Measurements from ENCODE around the gene DPP7. TPM values are rescaled to one million over a fixed set of nuclear protein-coding genes. Genes with fewer than 3 reads are reported as not detected.
A peak's percentile ranks its signal among the peaks of the same experiment; 100 is the strongest.
"Not testable (repeated sequence)": the region's sequence is repeated elsewhere in the genome, so short reads cannot be mapped to it uniquely, and the experiment has no call there.

The DPP7 gene
- total and polyA plus RNA-seq, 2 experiments from 2014 or later: 19.7 to 26.8 TPM

- not testable (repeated sequence) for H3K4me3 Mint-ChIP-seq; H3K79me2 ChIP-seq (replicated peaks; ENCODE audit: insufficient read depth); H3K4me1 Mint-ChIP-seq; H3K4me2 ChIP-seq; ATAC-seq; H3K4me1 ChIP-seq (ENCODE audit: insufficient read depth); H3K9me2 ChIP-seq (ENCODE audit: insufficient read depth); H2AFZ ChIP-seq; H3K9me3 Mint-ChIP-seq; H3K27me3 Mint-ChIP-seq (ENCODE audit: insufficient read depth, low read depth, poor library complexity); H3K27me3 ChIP-seq (ENCODE audit: insufficient read depth); H4K20me1 ChIP-seq (replicated peaks; ENCODE audit: insufficient read depth); H3K27ac ChIP-seq (ENCODE audit: low read depth); H3K27ac Mint-ChIP-seq; H3K4me3 ChIP-seq; DNase-seq (ENCODE audit: low spot score); H3K36me3 ChIP-seq (ENCODE audit: insufficient read depth); H3K36me3 Mint-ChIP-seq (ENCODE audit: low read depth); H3F3A ChIP-seq (replicated peaks; ENCODE audit: low read depth)
Observed at GRCh38 chr9:137122796-137123467, 8.4 kb upstream of the DPP7 start.

- H3K27ac Mint-ChIP-seq; H3K27ac ChIP-seq (ENCODE audit: low read depth); H3K4me2 ChIP-seq; H3F3A ChIP-seq (replicated peaks; ENCODE audit: low read depth); H3K27me3 ChIP-seq (ENCODE audit: insufficient read depth); H3K79me2 ChIP-seq (replicated peaks; ENCODE audit: insufficient read depth); H3K4me1 Mint-ChIP-seq; H3K4me3 Mint-ChIP-seq; DNase-seq (ENCODE audit: low spot score); H3K4me3 ChIP-seq; H3K9me2 ChIP-seq (ENCODE audit: insufficient read depth); H4K20me1 ChIP-seq (replicated peaks; ENCODE audit: insufficient read depth); H3K36me3 ChIP-seq (ENCODE audit: insufficient read depth); H3K36me3 Mint-ChIP-seq (ENCODE audit: low read depth); H3K27me3 Mint-ChIP-seq (ENCODE audit: insufficient read depth, low read depth, poor library complexity); H2AFZ ChIP-seq; H3K4me1 ChIP-seq (ENCODE audit: insufficient read depth); ATAC-seq: not testable (repeated sequence)
- peaks cover 12% of the 10 kb centered on the region for H3K9me3 Mint-ChIP-seq
Observed at GRCh38 chr9:137121927-137122795, 7.6 kb upstream of the DPP7 start.

GRCh38 chr9:137118092-137118603 is 3.6 kb upstream of the DPP7 start:
- not testable (repeated sequence) for H3K9me2 ChIP-seq (ENCODE audit: insufficient read depth); ATAC-seq; H3K4me1 ChIP-seq (ENCODE audit: insufficient read depth); H3K27ac ChIP-seq (ENCODE audit: low read depth); H4K20me1 ChIP-seq (replicated peaks; ENCODE audit: insufficient read depth); H3K79me2 ChIP-seq (replicated peaks; ENCODE audit: insufficient read depth); DNase-seq (ENCODE audit: low spot score); H3K36me3 ChIP-seq (ENCODE audit: insufficient read depth); H3K4me1 Mint-ChIP-seq; H3K4me2 ChIP-seq; H2AFZ ChIP-seq; H3K36me3 Mint-ChIP-seq (ENCODE audit: low read depth); H3K27ac Mint-ChIP-seq; H3F3A ChIP-seq (replicated peaks; ENCODE audit: low read depth); H3K4me3 ChIP-seq; H3K4me3 Mint-ChIP-seq
- Mint-ChIP-seq H3K27me3 (ENCODE audit: insufficient read depth, low read depth, poor library complexity) (peaks cover 25% of the 10 kb centered on the region), H3K9me3 (peaks cover 12% of the 10 kb centered on the region)
- peaks cover 38% of the 10 kb centered on the region for H3K27me3 ChIP-seq (ENCODE audit: insufficient read depth)

GRCh38 chr9:137117269-137117731 is 2.8 kb upstream of the DPP7 start:
- no peak overlapping the region for H3K27ac ChIP-seq (ENCODE audit: low read depth)
- H2AFZ ChIP-seq: no peak overlapping the region
- peaks cover 29% of the 10 kb centered on the region for H3K27me3 Mint-ChIP-seq (ENCODE audit: insufficient read depth, low read depth, poor library complexity)
- DNase-seq (ENCODE audit: low spot score): no peak
- ATAC-seq: no peak
- H3K4me1 Mint-ChIP-seq: no peaks in the 10 kb centered on the region; the same call in 2 of the 3 replicates
- peaks cover 44% of the 10 kb centered on the region for H3K27me3 ChIP-seq (ENCODE audit: insufficient read depth)
- no peaks in the 10 kb centered on the region; the same call in 1 of the 2 replicates for H3K4me1 ChIP-seq (ENCODE audit: insufficient read depth)
- peaks cover 12% of the 10 kb centered on the region for H3K9me3 Mint-ChIP-seq
- H3K27ac Mint-ChIP-seq: no peak overlapping the region
- H3K4me3 ChIP-seq: no peak overlapping the region
- 0 out of 3 replicates have a peak overlapping the region, but pooled peaks have one; percentile 13 for H3K4me3 Mint-ChIP-seq
- H4K20me1 ChIP-seq (replicated peaks; ENCODE audit: insufficient read depth): no peaks in the 10 kb centered on the region; the same call in 1 of the 2 replicates
- no peaks in the 10 kb centered on the region for H3K9me2 ChIP-seq (ENCODE audit: insufficient read depth)
- H3K4me2 ChIP-seq: no peak overlapping the region
- no peaks in the 10 kb centered on the region for H3K36me3 ChIP-seq (ENCODE audit: insufficient read depth)
- no peaks in the 10 kb centered on the region; the same call in 1 of the 2 replicates for H3F3A ChIP-seq (replicated peaks; ENCODE audit: low read depth)
- no peaks in the 10 kb centered on the region for H3K79me2 ChIP-seq (replicated peaks; ENCODE audit: insufficient read depth)
- H3K36me3 Mint-ChIP-seq (ENCODE audit: low read depth): peaks cover 5% of the 10 kb centered on the region; the same call in 1 of the 3 replicates
- TF ChIP-seq EZH2 (IDR thresholded peaks at IDR 0.05; ENCODE audit: low read depth, unreplicated experiment) (no peak), CTCF (conservative IDR thresholded peaks at IDR 0.05; ENCODE audit: low read depth in 2 of 2) (no peak), JUNB (IDR thresholded peaks at IDR 0.05; ENCODE audit: unreplicated experiment) (no peak), EZH2phosphoT487 (IDR thresholded peaks at IDR 0.05; ENCODE audit: unreplicated experiment) (no peak), CREB1 (CRISPR knock-in tag; IDR thresholded peaks at IDR 0.05; ENCODE audit: low read depth) (no peak), ZNF114 (CRISPR knock-in tag; IDR thresholded peaks at IDR 0.05) (no peak), ZNF331 (CRISPR knock-in tag; IDR thresholded peaks at IDR 0.05; ENCODE audit: low read depth) (no peak), ETS1 (IDR thresholded peaks at IDR 0.05) (no peak)
